AG04449 (cell line): ENCODE data around the gene SHROOM2.

Source experiments
- CTCF ChIA-PET: fragments of 350-600 bp; formaldehyde crosslinking; extraction: SDS; loops from one replicate; lab custom pipeline; 2021; ENCODE audit warnings: antibody characterized with exemption; lab: Yijun Ruan, JAX
- POLR2A ChIA-PET: fragments of 400-600, 350-600 bp; formaldehyde crosslinking; extraction: SDS; loops from one replicate; lab custom pipeline; 2020; ENCODE audit warnings: antibody characterized with exemption, inconsistent platforms; lab: Yijun Ruan, JAX
- DNase-seq: peaks from one replicate; pipeline ENCODE4 v3.0.0-alpha.2; 2010; ENCODE audit warnings: low read depth, low spot score
- H3K4me3 ChIP-seq: 2 replicates; pipeline ENCODE4 v1.5.1; 2011; ENCODE audit warnings: low read depth, mild to moderate bottlenecking, control low read depth, low read length
- TF ChIP-seq, protein P1 (sequence below): IDR thresholded peaks from one replicate; pipeline ENCODE4 v1.5.1; 2011; ENCODE audit warnings: mild to moderate bottlenecking, moderate library complexity, low read length, control low read depth, inconsistent platforms; ENCODE audit not compliant: insufficient read depth; ENCODE audit errors: missing control alignments

SHROOM2 gene

DNA sequence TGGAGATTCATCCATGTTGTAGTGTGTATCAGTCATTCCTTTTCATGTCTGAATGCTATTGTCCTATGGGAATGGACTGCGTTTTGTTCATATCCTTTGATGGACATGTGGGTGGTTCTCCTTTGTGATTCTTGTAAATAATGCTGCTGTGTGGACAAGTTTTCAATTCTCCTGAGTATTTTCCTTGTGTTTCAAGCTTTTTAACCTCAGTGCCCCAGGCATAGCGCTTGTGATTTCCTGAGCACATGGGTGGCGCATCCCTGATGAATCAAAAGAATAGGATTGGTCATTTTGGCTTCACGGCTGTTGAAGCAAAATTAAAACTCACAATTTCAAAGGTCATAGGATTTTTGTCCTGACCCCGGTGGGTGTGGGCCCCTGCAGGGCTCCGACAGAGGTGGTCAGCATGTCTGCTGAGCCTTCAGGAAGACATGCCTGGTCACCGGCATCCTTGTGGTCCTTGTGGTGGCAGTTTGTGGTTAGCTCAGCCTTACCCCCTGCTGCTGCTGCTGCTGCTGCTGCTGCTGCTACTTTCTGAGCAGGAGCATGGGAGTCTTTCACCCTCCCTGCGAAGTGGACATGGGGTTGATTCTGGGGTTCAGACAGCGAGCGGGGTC lies 30.0 kb downstream of the SHROOM2 start:
- no peak for DNase-seq
- TF ChIP-seq, protein P1, sequence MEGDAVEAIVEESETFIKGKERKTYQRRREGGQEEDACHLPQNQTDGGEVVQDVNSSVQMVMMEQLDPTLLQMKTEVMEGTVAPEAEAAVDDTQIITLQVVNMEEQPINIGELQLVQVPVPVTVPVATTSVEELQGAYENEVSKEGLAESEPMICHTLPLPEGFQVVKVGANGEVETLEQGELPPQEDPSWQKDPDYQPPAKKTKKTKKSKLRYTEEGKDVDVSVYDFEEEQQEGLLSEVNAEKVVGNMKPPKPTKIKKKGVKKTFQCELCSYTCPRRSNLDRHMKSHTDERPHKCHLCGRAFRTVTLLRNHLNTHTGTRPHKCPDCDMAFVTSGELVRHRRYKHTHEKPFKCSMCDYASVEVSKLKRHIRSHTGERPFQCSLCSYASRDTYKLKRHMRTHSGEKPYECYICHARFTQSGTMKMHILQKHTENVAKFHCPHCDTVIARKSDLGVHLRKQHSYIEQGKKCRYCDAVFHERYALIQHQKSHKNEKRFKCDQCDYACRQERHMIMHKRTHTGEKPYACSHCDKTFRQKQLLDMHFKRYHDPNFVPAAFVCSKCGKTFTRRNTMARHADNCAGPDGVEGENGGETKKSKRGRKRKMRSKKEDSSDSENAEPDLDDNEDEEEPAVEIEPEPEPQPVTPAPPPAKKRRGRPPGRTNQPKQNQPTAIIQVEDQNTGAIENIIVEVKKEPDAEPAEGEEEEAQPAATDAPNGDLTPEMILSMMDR = no peak
- H3K4me3 ChIP-seq = no peak overlapping the region
- ChIA-PET POLR2A (no interaction called here), CTCF (no interaction called here)

DNA sequence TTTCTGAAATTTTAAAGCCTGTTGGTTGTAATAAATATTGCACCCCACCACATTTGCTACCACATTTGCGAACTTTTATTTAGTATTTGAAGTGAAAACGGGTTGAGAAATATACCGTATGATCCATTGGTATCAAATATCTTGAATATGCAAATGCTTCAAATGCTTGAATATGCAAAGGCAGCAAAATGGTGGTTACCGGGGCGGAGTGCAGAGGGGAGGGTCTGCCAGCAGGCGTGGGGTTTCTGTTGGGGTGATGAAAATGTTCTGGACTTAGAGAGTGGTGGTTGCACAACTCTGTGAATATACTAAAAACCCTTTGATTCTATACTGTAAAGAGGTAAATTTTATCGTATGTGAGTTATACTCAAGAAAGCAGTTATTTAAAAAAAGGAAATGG lies 35.3 kb downstream of the SHROOM2 start:
- CTCF ChIA-PET = no interaction called here
- DNase-seq = no peak
- POLR2A ChIA-PET = no interaction called here
- no peak overlapping the region for H3K4me3 ChIP-seq
- TF ChIP-seq, protein P1 = no peak

DNA sequence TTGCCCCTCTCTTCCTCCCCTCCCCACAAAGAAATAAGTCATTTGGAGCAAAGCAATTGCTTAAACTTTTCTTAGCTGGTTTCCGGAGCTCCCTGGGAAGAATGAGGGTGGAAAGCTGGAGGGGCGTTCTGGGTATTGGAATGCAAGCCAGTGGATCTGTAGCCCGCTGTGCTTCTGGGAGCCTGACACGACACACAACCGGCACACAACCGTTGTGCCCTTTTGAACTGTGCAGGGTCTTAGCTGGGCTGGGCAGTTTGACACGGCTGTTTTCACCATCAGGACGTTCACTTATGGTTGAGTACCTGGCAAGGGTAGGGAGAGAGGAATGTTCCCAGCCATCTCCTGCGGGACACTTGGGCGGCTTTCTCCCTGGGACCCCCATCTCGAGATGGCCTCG lies 38.3 kb downstream of the SHROOM2 start:
- POLR2A ChIA-PET = no interaction called here
- CTCF ChIA-PET = no interaction called here
- H3K4me3 ChIP-seq = no peak overlapping the region
- TF ChIP-seq, protein P1 = no peak
- DNase-seq = no peak

DNA sequence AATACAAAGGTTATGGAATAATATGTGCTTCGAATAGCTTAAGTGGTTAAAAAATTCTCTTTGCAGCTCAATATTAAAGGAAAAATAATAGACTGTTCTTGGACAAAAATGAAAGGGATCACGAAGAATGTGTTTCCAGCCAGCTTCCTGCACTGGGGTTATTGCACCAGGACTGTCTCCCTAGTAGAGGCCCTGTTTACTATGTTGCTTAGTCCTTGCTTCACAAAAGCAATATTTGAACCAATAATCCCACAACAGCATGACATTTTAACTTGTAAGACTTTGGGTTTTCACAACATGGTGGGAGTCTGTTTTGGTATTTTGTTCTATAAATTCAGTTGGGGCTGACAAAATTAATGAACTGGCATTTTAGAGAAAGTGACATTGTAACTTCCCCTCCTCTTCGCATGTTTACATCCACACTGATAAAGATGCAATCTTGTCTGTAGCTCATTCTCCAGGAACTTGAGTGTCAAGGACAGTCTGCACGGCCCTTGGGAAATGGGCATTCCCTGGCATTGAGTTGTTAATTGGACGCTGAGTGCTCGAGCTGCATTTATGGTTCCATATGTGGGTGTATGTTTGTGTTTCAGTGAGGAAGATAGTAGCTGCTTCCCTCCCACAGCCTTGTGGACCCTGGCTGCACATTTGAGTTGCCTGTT lies 39.0 kb downstream of the SHROOM2 start:
- ChIA-PET CTCF (no interaction called here), POLR2A (no interaction called here)
- TF ChIP-seq, protein P1 = no peak

DNA sequence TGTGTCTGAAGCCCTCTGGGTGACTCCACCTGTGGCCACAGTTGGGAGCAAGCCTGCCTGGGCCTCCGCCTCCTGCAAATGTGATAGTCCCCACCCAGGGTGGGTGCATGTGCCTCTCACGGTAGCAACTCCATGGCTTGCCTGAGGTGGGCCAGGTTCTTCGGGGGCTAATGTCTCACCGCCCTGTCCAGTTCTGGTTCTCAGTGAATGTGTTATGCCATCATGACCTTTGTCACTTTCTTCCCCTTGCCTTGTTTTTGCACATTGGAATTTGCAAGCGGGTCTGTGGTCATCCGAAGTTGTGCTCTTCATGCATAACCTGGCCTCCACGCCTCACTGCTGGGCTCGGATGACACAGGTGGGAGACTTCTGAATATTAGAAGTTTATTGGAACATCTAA lies 39.7 kb downstream of the SHROOM2 start:
- ChIA-PET CTCF (no interaction called here), POLR2A (no interaction called here)
- TF ChIP-seq, protein P1 = no peak
- no peak overlapping the region for H3K4me3 ChIP-seq
- no peak for DNase-seq

More for the DNA sequence above, 39.0 kb downstream of the SHROOM2 start:
- no peak overlapping the region for H3K4me3 ChIP-seq
- no peak for DNase-seq

DNA sequence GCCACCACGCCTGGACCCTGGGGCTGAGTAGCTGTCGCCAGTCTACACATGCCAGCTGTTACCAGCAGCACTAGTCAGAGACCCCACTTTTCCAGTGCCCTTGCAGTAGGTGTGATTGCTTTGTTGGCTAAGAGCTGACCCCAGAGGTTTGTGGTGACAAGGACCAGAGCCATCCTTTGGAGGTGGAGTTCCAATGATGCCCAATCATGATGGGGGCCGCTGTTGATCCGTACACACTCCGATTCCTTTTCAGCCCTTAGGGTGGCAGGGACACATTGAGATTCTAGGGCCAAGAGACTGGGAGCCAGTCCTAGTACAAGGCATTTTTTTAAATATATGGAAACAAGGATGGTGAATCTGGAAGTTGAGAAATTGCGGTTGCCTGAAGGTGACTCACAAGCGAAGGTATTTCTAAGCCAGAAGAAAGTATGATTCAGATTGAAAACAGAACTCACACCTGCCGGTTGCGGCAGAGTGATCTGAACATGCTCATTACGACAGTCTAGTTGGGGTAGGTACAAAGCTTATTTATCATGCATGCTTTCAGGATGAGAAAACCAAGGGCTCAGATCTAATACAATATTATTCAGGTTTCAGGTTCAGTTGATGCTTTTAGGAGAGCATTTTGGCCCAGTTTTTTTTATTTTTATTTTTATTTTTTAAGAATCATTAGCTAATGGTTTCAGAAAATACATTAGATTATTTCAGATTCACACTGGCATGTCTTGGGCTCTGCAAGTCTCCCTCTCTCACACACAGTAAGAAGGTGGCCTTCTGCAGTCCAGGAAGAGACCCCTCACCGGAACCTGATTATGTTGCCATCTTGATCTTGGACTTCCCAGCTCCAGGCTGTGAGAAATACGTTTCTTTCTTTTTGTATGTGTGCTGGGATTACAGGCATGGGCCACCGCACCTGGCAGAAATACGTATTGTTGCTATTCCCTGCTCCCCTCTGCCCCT lies 43.4 kb downstream of the SHROOM2 start:
- TF ChIP-seq, protein P1 = no peak
- DNase-seq = no peak

More for the DNA sequence above, 43.4 kb downstream of the SHROOM2 start:
- H3K4me3 ChIP-seq = no peak overlapping the region
- ChIA-PET POLR2A (no interaction called here), CTCF (no interaction called here)
